AG08395 (cell line): ENCODE results near the gene CATSPERB.
"Not testable (repeated sequence)": the region's sequence is repeated elsewhere in the genome, so short reads cannot be mapped to it uniquely, and the experiment has no call there.

Experiments used
- DNase-seq: peaks from one replicate; pipeline ENCODE4 v3.0.0; 2012; ENCODE audit warnings: mixed read lengths, low spot score

The CATSPERB gene

DNA sequence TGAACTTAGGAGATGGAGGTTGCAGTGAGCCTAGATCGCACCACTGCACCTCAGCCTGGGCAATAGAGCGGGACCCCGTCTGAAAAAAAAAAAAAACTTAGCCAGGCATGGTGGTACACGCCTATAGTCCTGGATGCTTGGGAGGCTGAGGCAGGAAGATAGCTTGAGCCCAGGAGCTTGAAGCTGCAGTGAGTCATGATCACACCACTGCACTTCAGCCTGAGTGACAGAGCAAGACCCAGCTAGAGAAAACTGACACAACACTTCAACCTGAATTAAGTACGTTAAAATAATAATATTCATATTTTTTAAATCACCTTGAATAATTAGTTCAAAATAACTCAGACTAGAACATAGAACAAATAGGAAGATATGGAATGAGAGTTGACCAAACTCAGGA lies 5.7 kb upstream of the CATSPERB start:
- no peak for DNase-seq

DNA sequence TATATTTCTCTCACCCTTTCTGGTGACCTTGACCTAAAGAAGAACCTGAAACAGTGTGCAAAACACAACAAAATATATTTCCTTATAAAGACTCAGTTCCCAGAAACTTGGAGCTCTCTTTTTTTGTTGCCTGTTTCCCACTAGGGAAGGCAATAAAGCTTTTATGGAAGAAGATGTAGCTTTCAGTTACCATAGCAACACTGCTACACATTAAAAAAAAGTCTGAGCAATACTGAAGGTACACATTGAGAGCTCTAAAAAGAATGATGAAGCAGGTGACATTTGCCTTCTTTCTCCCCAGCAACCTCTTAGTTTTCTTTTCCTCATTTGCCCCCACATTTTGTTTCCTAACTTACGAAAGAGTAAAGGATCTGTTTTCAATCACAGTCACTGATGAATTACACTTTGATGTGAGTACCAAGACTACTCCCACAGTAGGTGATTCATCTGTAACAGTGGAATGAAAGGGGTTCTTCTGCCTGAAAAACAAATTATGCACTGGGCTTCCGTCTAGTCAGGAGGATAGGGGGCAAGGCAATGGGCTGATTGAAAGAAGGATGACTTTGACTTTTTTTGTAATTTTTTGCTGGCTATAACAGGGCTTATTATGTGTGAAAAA lies 1.1 kb upstream of the CATSPERB start:
- DNase-seq, result peak; percentile 16

DNA sequence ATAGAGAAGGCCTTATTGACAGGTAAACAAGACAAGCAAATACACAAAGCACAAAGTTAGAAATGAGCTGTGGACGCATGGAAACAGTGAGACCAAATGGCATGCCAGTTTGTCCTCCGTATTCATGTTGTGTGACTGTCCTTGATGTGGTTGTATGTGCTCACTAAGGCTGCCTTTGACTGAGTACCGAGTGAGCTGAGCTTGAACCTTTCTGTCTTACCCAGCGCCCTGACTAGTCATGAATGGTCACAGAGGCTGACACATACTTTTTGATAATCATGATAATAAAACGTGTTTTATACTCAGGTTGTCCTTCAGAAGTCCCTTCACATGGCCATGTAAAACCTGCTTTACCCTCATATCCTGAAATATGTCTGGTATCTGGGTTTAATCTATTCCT lies 553 bp upstream of the CATSPERB start:
- no peak for DNase-seq

GRCh38 chr14:91731018-91731417 lies 868 bp downstream of the CATSPERB start:
- no peak for DNase-seq

GRCh38 chr14:91729756-91730155 lies 2.1 kb downstream of the CATSPERB start:
- no peak for DNase-seq

- peak; percentile 51 for DNase-seq
These were observed 3.2 kb downstream of the CATSPERB start for GRCh38 chr14:91728616-91729183.

GRCh38 chr14:91727121-91727520 lies 4.8 kb downstream of the CATSPERB start:
- DNase-seq, result peak; percentile 76

DNA sequence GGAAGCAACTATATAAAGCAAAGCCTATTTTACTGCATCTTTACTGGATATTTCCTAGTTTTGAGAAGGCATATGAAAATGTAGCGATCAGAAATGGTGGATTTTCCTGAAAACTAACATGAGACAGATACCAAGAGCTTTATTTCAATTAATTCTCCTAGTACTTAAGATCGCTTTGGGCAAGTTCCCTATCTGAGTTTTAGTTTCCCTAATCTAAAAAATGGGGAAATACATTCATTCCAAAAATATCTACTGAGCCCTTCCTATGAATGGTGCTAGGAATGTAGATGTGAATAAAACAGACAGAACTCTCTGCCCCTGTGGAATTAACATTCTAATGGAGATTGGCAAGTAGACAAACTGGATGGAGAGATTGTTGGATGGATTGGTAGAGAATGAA lies 8.4 kb downstream of the CATSPERB start:
- no peak for DNase-seq

DNA sequence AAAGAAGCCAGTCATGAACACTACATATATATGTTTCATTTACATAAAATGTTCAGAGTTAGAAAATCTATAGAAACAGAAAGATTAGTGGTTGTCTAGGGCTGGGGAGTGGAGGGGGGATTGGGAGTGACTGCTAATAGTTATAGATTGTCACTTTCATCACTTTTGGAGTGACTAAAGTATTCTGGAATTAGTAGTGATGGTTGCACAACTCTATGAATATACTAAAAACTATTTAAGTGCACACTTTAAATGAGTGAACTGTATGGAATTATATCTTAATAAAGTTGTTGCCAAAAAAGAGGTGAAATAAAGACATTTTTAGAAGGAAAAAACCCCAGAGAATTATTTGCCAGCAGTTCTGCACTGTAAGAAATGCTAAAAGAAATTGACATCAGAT lies 9.5 kb downstream of the CATSPERB start:
- DNase-seq, result no peak

- no peak for DNase-seq
These were observed 12.0 kb downstream of the CATSPERB start for GRCh38 chr14:91719839-91720238.

DNA sequence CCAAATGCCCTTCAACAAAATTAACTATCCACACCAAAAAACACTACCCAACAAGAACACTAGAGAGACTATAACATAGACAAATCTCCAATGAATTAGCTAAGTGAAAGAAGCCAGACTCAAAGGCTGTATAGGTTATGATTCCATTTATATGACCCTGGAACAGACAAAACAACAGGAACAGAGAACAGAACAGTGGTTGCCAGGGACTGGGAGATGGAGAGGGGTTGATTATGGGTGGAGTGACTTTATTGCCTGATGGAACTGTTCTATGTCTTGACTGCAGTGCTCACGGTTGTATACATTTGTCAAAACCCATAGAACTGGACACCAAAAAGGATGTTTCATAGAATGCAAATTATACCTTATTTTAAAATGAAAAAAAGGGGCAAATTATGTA lies 14.9 kb downstream of the CATSPERB start:
- no peak for DNase-seq

DNA sequence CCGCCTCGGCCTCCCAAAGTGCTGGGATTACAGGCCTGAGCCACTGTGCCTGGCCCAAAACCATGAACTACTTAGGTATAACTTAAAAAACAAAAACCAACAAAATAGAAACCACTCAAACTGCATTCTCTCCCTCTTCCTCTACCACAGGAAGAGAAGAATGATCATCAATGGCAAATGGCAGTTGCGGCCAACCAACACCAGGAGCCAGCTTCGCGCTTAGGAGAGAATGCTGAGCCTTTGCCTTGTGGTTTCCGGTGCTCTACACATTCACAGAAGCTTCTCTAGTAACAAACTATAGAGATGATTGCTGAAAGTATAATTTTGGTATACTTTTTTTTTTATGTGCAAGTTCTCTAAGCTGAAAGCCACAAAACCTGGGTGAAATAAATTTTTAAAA lies 17.1 kb downstream of the CATSPERB start:
- DNase-seq, result no peak

- no peak for DNase-seq
These were observed 23.1 kb downstream of the CATSPERB start for GRCh38 chr14:91708795-91709194.

- DNase-seq, result no peak
These were observed 24.9 kb downstream of the CATSPERB start for GRCh38 chr14:91706996-91707395.

- no peak for DNase-seq
These were observed 37.2 kb downstream of the CATSPERB start for GRCh38 chr14:91694643-91695042.

DNA sequence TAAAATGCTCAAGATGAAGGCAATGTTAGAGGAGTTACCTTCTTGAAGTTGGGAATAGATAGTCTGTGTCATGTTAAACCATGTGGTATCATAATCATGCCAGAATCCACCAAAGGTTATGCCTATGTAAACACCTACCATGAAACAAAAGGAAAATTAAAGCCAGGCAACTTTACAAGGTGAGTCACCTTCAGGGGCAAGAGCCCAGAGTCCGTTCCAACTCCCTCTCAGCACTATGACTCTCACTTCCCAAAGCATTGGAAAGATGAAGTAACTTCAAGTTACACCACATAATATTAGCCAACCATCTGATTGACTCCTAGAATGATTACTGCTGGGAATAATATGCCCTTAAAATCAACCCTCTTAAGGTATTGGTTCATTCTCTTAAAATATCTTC lies 38.5 kb downstream of the CATSPERB start:
- DNase-seq, result peak; percentile 4

GRCh38 chr14:91692075-91692474 lies 39.8 kb downstream of the CATSPERB start:
- no peak for DNase-seq

- no peak for DNase-seq
These were observed 42.3 kb downstream of the CATSPERB start for GRCh38 chr14:91689608-91690007.

DNA sequence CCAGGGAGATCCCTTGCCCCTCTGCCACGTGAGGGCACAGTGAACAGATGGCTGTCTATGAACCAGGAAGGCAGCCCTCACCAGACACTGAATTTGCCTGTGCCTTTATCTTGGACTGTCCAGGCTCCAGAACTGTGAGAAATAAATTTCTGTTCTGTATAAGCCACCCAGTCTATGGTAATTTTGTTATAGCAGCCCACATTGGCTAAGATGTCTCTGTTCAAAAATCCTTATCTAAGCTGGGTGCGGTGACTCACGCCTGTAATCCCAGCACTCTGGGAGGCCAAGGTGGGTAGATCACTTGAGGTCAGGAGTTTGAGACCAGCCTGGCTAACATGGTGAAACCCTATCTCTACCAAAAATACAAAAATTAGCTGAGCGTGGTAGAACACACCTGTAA lies 44.5 kb downstream of the CATSPERB start:
- not testable (repeated sequence) for DNase-seq

DNA sequence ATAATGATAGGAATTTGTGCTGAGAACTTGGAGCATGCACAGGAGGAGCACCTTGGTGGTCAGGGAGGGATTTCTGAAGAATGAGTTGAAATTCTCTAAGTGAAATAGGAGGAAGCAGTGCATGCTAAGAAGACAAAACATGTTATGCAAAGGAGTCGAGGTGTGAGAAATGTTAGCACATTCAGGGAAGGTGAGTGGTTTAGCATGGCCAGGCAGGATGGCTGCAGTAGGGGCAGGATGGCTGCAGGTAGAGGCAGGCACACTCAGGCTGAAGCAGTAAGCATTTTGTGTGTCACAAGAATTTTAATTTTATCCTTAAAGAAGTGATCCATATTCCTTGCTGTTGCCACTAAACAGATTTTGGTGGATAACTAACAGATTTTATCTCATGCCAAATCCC lies 46.3 kb downstream of the CATSPERB start:
- DNase-seq, result no peak

GRCh38 chr14:91681893-91682563 lies 49.9 kb downstream of the CATSPERB start:
- DNase-seq, result no peak

DNA sequence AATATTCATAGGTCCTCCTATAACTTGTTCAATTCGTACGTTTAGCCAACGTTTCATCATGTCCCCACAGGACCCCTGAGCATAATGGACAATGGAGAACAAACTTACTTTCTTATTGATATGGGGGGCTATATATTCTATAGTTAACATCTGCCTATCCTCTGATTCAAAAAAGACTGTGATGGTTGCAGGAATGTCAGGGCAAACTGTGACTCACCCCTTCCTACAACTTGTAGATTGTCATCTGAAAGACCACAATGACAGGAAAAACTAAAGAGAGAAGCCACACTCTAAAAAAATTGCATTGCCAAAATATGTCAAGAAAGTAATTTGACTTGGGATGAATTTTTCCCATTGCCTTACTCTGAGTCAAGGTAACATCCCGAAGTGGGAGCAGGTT lies 50.8 kb downstream of the CATSPERB start:
- DNase-seq, result no peak

DNA sequence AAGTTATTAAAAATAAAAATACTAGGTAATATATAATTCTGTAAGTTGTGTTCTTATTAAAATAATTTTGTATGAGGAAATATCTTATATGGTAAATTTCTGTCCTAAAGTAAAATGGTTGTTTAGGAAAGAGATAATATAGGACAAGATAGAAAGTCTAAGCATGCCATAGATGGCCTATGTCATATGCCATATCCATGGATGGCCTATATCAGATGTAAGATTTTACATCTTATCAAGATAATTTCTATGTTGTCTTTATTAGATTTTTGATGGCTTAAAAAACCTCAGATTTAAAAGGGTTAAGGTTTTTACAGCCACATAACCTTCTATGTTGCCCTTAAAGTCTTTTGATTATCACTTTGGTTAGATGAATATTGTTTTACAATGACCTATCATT lies 52.6 kb downstream of the CATSPERB start:
- DNase-seq, result no peak

GRCh38 chr14:91677687-91678086 lies 54.2 kb downstream of the CATSPERB start:
- not testable (repeated sequence) for DNase-seq
